Panc1 (cell line): Measurements from ENCODE around the gene MCEE.

Source experiments
- CTCF ChIP-seq: fragments of 450-650 bp; IDR thresholded peaks from 2 replicates; pipeline ENCODE4 v1.5.1; 2017; ENCODE audit warnings: mild to moderate bottlenecking
- POLR2AphosphoS5 ChIP-seq: IDR thresholded peaks from 2 replicates; pipeline ENCODE4 v1.6.1; 2012; ENCODE audit warnings: mild to moderate bottlenecking, low read depth, low read length, moderate library complexity
- REST ChIP-seq, 2 experiments: IDR thresholded peaks; 2 replicates each; pipeline ENCODE4 v1.6.1; 2011 to 2012; ENCODE audit warnings: low read depth in 2 of 2, control low read depth in 1 of 2, low read length in 1 of 2, mild to moderate bottlenecking in 1 of 2, moderate library complexity in 1 of 2; ENCODE audit not compliant: insufficient read depth in 1 of 2
- SIN3A ChIP-seq: IDR thresholded peaks from 2 replicates; pipeline ENCODE4 v1.6.1; 2012; ENCODE audit warnings: low read depth, mild to moderate bottlenecking, low read length, moderate library complexity, borderline replicate concordance; ENCODE audit not compliant: insufficient read depth

- TF ChIP-seq CTCF (no peak; the same call in 1 of the 2 replicates), POLR2AphosphoS5 (peak; percentile 99), SIN3A (peak; percentile 99), REST (IDR thresholded peaks at IDR 0.05; ENCODE audit: insufficient read depth in 1 of 2, low read depth in 2 of 2, low read length in 1 of 2) (no peak)
These were observed 61.6 kb downstream of the MCEE start, which contains the start of gene NAGK for GRCh38 chr2:71068218-71069035.
